ENCODE results near the gene LRP1B. TPM values are rescaled to one million over a fixed set of nuclear protein-coding genes. Genes with fewer than 3 reads are reported as not detected.
"Not testable (repeated sequence)": the region's sequence is repeated elsewhere in the genome, so short reads cannot be mapped to it uniquely, and the experiment has no call there.

LRP1B gene
- total and polyA plus RNA-seq, 2 donors (not counting 1 experiment from before 2014, with no cell fraction given), result under 0.01 to 0.01 TPM

- H3K27me3 ChIP-seq (ENCODE audit: control insufficient read depth, insufficient read depth, low read length), result no peaks in the 10 kb centered on the region
These were observed 36.6 kb downstream of the LRP1B start for GRCh38 chr2:142094233-142094632.

GRCh38 chr2:142088058-142088568 lies 42.7 kb downstream of the LRP1B start:
- no peak overlapping the region for H3K27ac ChIP-seq (ENCODE audit: insufficient read depth, low read length)
- H4K20me1 ChIP-seq (ENCODE audit: control insufficient read depth, extremely low read depth, insufficient read depth, low read length), result no peaks in the 10 kb centered on the region
- H3K4me3 ChIP-seq (replicated peaks in 1 of 4; ENCODE audit: control extremely low read depth in 1 of 4, insufficient read depth in 1 of 4, low read depth in 3 of 4, low read length in 4 of 4), result no peak overlapping the region
- TF ChIP-seq EZH2 (IDR thresholded peaks at IDR 0.05; ENCODE audit: low read length, missing control alignments) (no peak), CTCF (conservative IDR thresholded peaks at IDR 0.05 in 1 of 2, IDR thresholded peaks at IDR 0.05 in 1 of 2; ENCODE audit: low read depth in 1 of 2, low read length in 2 of 2) (no peak)
- no peak for DNase-seq (ENCODE audit: low read depth in 2 of 2)
- H3K9ac ChIP-seq (ENCODE audit: insufficient read depth, low read length), result no peak overlapping the region
- H3K4me1 ChIP-seq (ENCODE audit: control insufficient read depth, extremely low read depth, insufficient read depth, low read length), result no peaks in the 10 kb centered on the region
- no peaks in the 10 kb centered on the region for H3K27me3 ChIP-seq (ENCODE audit: control insufficient read depth, insufficient read depth, low read length)
- H3K9me3 ChIP-seq (ENCODE audit: control insufficient read depth, insufficient read depth, low read depth, low read length), result no peaks in the 10 kb centered on the region
- H2AFZ ChIP-seq (ENCODE audit: low read length), result no peak overlapping the region
- H3K79me2 ChIP-seq (ENCODE audit: control insufficient read depth, insufficient read depth, low read length), result no peaks in the 10 kb centered on the region
- H3K36me3 ChIP-seq (ENCODE audit: control insufficient read depth, insufficient read depth, low read length), result no peaks in the 10 kb centered on the region
- no peak overlapping the region for H3K4me2 ChIP-seq (ENCODE audit: extremely low read depth, insufficient read depth, low read length)

More at GRCh38 chr2:142094233-142094632, 36.6 kb downstream of the LRP1B start:
- H3K9me3 ChIP-seq (ENCODE audit: control insufficient read depth, insufficient read depth, low read depth, low read length), result no peaks in the 10 kb centered on the region
- H3K79me2 ChIP-seq (ENCODE audit: control insufficient read depth, insufficient read depth, low read length), result no peaks in the 10 kb centered on the region
- no peak for TF ChIP-seq CTCF (conservative IDR thresholded peaks at IDR 0.05 in 1 of 2, IDR thresholded peaks at IDR 0.05 in 1 of 2; ENCODE audit: low read depth in 1 of 2, low read length in 2 of 2)
- TF ChIP-seq EZH2 (IDR thresholded peaks at IDR 0.05; ENCODE audit: low read length, missing control alignments), result no peak
- H3K36me3 ChIP-seq (ENCODE audit: control insufficient read depth, insufficient read depth, low read length), result no peaks in the 10 kb centered on the region
- no peak overlapping the region for H3K4me2 ChIP-seq (ENCODE audit: extremely low read depth, insufficient read depth, low read length)
- no peaks in the 10 kb centered on the region for H4K20me1 ChIP-seq (ENCODE audit: control insufficient read depth, extremely low read depth, insufficient read depth, low read length)
- H2AFZ ChIP-seq (ENCODE audit: low read length), result no peak overlapping the region
- no peak overlapping the region for H3K9ac ChIP-seq (ENCODE audit: insufficient read depth, low read length)
- DNase-seq (ENCODE audit: low read depth in 2 of 2), result no peak
- no peaks in the 10 kb centered on the region for H3K4me1 ChIP-seq (ENCODE audit: control insufficient read depth, extremely low read depth, insufficient read depth, low read length)
- H3K4me3 ChIP-seq (replicated peaks in 1 of 4; ENCODE audit: control extremely low read depth in 1 of 4, insufficient read depth in 1 of 4, low read depth in 3 of 4, low read length in 4 of 4), result no peak overlapping the region
- no peak overlapping the region for H3K27ac ChIP-seq (ENCODE audit: insufficient read depth, low read length)

GRCh38 chr2:142087585-142087984 lies 43.2 kb downstream of the LRP1B start:
- H3K4me3 ChIP-seq (replicated peaks in 1 of 4; ENCODE audit: control extremely low read depth in 1 of 4, insufficient read depth in 1 of 4, low read depth in 3 of 4, low read length in 4 of 4), result not testable (repeated sequence)

More at GRCh38 chr2:142087585-142087984, 43.2 kb downstream of the LRP1B start:
- H3K4me1 ChIP-seq (ENCODE audit: control insufficient read depth, extremely low read depth, insufficient read depth, low read length); H3K79me2 ChIP-seq (ENCODE audit: control insufficient read depth, insufficient read depth, low read length); H3K9me3 ChIP-seq (ENCODE audit: control insufficient read depth, insufficient read depth, low read depth, low read length); H3K9ac ChIP-seq (ENCODE audit: insufficient read depth, low read length); H3K4me2 ChIP-seq (ENCODE audit: extremely low read depth, insufficient read depth, low read length); H2AFZ ChIP-seq (ENCODE audit: low read length); H3K27me3 ChIP-seq (ENCODE audit: control insufficient read depth, insufficient read depth, low read length); H3K27ac ChIP-seq (ENCODE audit: insufficient read depth, low read length); H4K20me1 ChIP-seq (ENCODE audit: control insufficient read depth, extremely low read depth, insufficient read depth, low read length); DNase-seq (ENCODE audit: low read depth in 2 of 2); H3K36me3 ChIP-seq (ENCODE audit: control insufficient read depth, insufficient read depth, low read length): not testable (repeated sequence)

All from fibroblast of lung (primary cell).